Effector CD8-positive, alpha-beta T cell (primary cell): ENCODE measurements around the gene BUB1B.
A peak's percentile ranks its signal among the peaks of the same experiment; 100 is the strongest.
"Not testable (repeated sequence)": the region's sequence is repeated elsewhere in the genome, so short reads cannot be mapped to it uniquely, and the experiment has no call there.

ENCODE experiments used
- DNase-seq: peaks from one replicate; lab custom pipeline; 2025; lab: John Stamatoyannopoulos, UW
- total RNA-seq, 4 experiments: gene quantifications; one replicate each; lab custom pipeline; 2026; lab: John Stamatoyannopoulos, UW

BUB1B gene, protein sequence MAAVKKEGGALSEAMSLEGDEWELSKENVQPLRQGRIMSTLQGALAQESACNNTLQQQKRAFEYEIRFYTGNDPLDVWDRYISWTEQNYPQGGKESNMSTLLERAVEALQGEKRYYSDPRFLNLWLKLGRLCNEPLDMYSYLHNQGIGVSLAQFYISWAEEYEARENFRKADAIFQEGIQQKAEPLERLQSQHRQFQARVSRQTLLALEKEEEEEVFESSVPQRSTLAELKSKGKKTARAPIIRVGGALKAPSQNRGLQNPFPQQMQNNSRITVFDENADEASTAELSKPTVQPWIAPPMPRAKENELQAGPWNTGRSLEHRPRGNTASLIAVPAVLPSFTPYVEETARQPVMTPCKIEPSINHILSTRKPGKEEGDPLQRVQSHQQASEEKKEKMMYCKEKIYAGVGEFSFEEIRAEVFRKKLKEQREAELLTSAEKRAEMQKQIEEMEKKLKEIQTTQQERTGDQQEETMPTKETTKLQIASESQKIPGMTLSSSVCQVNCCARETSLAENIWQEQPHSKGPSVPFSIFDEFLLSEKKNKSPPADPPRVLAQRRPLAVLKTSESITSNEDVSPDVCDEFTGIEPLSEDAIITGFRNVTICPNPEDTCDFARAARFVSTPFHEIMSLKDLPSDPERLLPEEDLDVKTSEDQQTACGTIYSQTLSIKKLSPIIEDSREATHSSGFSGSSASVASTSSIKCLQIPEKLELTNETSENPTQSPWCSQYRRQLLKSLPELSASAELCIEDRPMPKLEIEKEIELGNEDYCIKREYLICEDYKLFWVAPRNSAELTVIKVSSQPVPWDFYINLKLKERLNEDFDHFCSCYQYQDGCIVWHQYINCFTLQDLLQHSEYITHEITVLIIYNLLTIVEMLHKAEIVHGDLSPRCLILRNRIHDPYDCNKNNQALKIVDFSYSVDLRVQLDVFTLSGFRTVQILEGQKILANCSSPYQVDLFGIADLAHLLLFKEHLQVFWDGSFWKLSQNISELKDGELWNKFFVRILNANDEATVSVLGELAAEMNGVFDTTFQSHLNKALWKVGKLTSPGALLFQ
- total RNA-seq: 0.61 to 4.7 (median 2.1) reads per million in 4 experiments

DNA sequence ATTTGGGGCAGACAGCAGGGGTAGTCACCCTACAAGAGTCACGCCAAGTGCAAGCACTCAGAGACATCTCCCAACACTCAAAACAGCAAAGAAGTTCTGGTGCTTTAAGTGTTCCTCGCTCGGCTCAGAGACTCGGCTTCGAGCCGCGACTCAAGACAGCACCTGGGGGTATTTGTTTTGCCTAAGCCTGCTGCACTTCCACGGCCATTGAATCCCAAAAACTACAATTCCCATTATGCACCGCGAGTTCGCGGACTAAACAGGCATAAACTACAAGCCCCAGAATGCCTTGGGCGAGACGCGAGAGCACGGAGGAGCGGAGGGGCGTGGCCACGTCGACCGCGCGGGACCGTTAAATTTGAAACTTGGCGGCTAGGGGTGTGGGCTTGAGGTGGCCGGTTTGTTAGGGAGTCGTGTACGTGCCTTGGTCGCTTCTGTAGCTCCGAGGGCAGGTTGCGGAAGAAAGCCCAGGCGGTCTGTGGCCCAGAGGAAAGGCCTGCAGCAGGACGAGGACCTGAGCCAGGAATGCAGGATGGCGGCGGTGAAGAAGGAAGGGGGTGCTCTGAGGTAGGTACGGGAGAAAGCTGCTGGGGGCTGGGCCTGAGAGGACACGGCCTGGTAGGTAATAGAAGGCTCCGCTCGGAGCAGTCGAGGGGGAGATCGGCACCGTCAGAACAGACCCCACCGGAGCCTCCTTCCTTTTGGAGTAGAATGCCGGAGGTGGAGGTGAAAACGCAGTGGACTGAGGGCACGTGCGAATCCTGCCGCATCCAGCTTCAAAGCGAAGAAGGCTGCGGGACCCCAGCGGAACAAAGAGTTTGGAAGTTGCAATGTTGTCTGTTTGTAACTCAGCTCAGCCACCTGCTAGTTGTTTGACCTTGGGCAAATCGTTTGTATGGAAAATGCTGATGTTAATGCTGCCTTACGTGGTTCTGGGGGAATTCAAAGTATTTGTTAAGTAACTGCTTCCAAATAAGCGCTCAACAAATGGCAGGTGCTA is at the start of gene BUB1B:
BUB1B (plus strand) TSS at position 381 of the 1,000 bp plus-strand sequence; CDS start at position 533, 152 bp downstream.
- peak; percentile 85 for DNase-seq

- no peak for DNase-seq
Measured at GRCh38 chr15:40111888-40112287, 49.0 kb upstream of the BUB1B start.

GRCh38 chr15:40112789-40113188 is 48.1 kb upstream of the BUB1B start:
- no peak for DNase-seq

DNA sequence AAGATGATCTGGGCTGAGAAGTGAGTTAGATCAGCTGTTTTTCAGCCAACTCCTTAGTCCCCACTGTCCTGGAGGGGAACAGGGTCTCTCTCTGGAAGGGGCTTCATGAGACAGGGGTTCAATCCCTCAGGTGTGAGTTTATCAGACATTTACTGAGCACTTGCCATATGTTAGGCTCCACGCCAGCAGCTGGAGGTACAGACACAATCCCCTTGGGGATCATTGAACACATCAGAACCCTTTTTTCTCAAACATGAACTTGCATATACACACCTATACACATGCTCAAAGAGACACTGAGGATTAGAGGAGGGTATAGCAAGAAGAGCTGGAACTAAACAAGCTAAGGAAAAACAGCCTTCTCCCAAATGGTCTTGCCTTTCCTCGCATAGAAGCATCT is 46.7 kb upstream of the BUB1B start:
- DNase-seq: no peak

- DNase-seq: not testable (repeated sequence)
Measured at GRCh38 chr15:40115106-40115505, 45.8 kb upstream of the BUB1B start.

GRCh38 chr15:40115670-40116093 is 45.2 kb upstream of the BUB1B start:
- DNase-seq: no peak

DNA sequence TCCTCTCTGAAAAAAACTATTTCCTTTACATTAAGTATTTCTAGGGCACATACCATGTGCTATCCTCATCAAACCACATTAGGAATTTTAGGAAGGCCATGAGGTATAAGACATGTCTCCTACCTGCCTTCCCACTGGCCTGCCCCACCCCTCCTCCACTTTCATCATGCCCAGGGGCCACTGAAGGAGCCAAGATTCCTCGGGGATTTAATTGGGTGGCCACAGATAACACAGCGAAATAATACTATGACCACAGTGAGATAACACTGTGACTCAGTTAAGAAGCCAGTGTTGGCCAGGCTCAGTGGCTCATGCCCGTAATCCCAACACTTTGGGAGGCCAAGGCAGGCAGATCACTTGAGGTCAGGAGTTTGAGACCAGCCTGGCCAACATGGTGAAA is 42.4 kb upstream of the BUB1B start:
- DNase-seq: no peak

DNA sequence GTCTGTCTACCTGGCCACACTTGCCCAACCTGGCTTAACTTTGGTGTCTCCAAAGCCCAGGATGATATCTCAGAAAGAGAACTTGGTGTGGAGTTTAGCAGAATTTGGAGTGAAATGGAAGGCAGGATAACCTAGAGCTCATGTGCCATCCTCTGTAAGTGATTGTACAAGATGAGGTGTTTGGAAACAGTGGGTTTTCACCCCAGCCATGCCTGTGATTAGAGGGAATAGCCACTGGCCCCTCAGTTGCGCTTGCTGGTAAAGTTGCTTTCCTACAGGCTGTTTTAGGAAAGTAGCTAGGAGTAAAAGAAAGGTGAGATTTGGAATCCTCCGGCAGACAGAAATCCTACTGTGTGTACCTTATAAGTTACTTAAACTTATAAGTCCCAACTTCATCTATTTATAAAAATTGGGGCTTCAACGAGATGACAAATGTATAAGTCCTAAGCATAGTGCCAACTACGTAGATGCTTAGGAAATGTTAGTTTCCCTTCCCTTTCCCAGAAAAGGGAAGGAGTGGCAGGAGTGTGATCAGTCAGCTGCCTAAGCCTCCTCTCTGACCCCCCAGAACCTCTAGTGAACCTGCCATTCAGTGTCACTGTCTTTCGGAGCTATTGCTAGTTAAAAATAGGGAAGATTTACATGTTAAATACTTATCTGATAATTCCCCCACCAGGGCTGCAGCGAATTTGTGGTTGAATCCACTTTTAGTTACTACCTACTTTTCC is 38.8 kb upstream of the BUB1B start:
- no peak for DNase-seq

GRCh38 chr15:40122989-40123388 is 37.9 kb upstream of the BUB1B start:
- DNase-seq: not testable (repeated sequence)

- DNase-seq: not testable (repeated sequence)
Measured at GRCh38 chr15:40123863-40124262, 37.0 kb upstream of the BUB1B start.

GRCh38 chr15:40124333-40124732 is 36.5 kb upstream of the BUB1B start:
- not testable (repeated sequence) for DNase-seq

DNA sequence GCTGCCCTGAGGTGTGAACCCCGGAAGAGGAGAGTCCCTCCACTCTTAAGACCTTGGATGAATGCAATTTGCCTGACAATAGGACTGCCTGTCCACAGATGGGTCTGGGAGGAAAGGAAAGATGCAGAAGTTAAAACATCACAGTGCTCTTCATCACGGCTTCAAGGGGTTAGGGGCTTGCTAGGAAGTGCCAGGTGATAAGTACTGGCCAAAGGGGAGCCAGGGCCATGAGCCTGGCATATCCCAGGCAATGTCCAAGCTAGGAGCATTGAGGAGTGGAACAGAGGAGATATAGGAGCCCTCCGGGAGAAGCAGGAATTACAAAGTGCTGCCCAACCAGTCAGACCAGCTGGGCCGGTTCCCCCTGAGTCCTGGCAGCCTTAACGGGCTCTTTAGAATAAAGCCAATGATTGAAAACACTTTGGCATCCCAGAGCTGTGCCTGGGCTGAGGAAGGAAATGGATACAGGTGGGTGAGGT is 36.0 kb upstream of the BUB1B start:
- DNase-seq: not testable (repeated sequence)

DNA sequence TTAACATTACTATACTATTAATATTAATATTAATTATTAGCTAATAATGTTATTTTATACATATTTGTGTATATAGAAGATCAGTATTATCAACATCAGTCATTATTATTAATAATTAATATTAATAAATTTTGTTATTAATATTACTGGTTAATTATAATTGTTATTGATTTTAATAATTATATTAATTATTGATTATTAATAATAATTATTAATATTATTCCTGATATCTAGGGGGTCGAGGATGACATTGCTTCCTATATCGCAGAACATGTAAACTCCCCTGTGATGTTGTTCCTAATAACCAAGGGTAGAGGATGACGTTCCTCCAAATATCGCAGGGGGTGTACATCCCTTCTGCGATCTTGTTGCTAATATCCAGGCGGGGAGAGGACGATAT is 34.9 kb upstream of the BUB1B start:
- no peak for DNase-seq

- DNase-seq: no peak
Measured at GRCh38 chr15:40128766-40129660, 31.9 kb upstream of the BUB1B start.

GRCh38 chr15:40130118-40130517 is 30.8 kb upstream of the BUB1B start:
- no peak for DNase-seq

DNA sequence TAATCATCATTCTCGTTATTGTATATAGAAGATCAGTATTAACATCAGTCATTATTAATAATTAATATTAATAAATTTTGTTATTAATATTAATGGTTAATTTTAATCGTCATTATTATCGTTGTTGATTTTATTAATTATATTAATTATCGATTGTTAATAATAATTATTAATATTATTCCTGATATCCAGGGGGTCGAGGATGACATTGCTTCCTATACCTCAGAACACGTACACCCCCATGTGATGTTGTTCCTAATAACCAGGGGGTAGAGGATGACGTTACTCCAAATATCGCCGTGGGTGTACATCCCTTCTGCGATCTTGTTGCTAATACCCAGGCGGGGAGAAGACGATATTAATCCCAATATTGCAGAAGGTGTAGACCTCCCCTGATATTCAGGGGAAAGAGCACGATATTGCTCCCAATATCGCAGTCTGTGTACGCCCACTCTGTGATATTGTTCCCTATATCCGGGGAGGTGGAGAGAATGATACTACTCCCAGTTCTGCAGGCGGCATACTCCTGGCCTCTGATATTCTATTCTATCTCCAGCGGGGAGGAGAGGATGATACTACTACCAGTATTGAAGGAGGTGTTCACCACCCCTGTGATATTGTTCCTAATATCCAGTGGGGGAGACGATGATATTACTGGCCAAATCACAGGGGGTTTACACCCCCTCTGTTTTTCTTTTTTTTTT is 29.9 kb upstream of the BUB1B start:
- DNase-seq: no peak

DNA sequence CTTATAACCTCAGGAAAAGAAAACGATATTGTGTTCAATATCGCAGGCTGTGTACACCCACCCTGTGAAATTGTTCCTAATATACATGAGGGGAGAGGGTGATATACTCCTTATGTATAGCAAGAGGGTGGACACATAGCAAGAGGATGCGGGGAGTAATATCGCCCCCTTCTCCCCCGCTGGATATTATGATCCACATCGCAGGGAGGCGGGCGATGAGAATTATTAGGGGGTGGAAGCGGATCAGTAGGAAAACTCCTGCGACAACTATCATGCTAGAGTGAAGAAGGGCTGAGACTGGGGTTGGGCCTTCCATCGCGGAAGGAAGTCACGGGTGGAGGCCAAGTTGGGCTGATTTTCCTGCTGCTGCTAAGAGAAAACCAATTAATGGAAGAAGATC is 27.3 kb upstream of the BUB1B start:
- no peak for DNase-seq

- DNase-seq: no peak
Measured at GRCh38 chr15:40134885-40135284, 26.0 kb upstream of the BUB1B start.
